GM19351 (cell line): Measurements from ENCODE around the gene TNRC6C.
A peak's percentile ranks its signal among the peaks of the same experiment; 100 is the strongest.

Experiments used
- ATAC-seq: cut with Tn5 transposase; IDR thresholded peaks from one replicate; pipeline ENCODE4 v1.9.1; 2021; ENCODE audit warnings: mild to moderate bottlenecking, moderate library complexity; ENCODE audit not compliant: unreplicated experiment

TNRC6C gene, protein sequence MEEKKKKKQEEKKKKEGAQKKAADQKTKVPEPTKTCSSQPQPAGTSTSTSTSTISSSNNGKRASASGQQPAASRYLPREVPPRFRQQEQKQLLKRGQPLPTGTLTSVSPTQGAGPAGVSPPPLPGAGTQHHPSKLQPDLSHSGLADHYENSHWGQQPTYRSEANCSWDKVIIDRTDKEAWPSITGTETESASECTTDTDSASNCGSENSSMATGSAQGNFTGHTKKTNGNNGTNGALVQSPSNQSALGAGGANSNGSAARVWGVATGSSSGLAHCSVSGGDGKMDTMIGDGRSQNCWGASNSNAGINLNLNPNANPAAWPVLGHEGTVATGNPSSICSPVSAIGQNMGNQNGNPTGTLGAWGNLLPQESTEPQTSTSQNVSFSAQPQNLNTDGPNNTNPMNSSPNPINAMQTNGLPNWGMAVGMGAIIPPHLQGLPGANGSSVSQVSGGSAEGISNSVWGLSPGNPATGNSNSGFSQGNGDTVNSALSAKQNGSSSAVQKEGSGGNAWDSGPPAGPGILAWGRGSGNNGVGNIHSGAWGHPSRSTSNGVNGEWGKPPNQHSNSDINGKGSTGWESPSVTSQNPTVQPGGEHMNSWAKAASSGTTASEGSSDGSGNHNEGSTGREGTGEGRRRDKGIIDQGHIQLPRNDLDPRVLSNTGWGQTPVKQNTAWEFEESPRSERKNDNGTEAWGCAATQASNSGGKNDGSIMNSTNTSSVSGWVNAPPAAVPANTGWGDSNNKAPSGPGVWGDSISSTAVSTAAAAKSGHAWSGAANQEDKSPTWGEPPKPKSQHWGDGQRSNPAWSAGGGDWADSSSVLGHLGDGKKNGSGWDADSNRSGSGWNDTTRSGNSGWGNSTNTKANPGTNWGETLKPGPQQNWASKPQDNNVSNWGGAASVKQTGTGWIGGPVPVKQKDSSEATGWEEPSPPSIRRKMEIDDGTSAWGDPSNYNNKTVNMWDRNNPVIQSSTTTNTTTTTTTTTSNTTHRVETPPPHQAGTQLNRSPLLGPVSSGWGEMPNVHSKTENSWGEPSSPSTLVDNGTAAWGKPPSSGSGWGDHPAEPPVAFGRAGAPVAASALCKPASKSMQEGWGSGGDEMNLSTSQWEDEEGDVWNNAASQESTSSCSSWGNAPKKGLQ (N-terminal part only)

DNA sequence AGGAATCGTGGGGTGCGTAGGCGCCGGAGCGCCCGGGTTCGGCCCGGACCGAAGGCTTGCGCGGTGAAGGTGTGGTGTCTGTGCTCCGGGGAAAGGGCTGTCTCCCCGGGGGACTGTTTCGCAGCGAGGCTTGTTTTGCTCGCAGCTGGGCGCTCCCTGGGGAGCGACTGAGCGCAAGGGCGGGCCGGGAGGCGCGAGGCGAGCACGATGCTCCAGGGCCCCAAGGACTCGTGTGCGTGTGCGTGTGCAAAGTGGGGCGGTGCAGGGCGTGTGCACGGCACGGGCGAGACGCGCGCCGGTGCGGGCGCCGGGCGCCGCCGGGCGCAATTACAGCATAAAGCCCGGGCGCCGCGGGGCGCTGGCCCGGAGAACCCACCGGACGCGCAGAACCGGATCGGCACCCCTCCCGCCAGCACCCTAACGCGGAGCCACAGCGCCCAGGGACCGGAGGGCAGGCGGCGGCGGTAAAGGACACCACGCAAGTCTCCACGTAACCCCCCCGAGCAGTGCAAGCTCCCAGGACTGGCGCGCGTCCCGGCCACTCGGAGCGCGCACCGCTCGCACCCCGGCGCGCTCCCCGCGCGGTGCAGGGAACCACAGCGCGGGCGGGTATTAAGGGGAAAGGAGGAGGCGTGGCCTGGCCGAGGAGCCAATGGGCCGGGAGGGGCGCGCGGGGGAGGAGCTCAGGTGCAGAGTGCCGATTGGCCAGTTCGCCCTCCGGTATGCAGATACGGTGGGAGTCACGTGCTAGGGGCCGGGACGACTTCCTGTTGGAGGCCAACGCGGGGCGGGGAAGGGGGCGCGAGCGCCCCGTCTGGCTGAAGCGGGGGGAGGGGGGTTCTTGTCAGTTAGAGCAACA, at the start of gene TNRC6C:
TNRC6C (plus strand) TSS at position 847 of the 859 bp plus-strand sequence. CDS start 45,504 bp downstream, outside the sequence.
- peak; percentile 91 for ATAC-seq

DNA sequence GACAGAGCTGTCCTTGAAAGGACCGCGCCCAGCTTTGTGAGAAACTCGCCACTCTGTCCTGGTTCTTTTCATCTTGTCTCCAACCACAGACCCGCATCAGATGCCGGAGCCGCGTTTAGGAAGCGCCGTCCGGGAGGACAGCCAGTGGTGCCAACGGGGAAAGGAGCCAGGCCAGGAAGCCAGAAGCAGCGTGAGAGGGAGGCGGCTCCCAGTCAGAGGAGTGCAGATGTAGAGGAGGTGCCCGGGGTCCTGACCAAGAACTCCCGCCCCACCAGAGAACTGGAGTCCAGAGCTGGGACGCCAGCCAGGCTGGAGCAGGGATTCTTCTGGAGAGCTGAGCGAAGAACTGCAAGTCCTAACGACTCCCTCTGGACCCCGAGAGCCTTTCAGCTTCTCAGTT, 49.3 kb upstream of the TNRC6C start:
- no peak for ATAC-seq

DNA sequence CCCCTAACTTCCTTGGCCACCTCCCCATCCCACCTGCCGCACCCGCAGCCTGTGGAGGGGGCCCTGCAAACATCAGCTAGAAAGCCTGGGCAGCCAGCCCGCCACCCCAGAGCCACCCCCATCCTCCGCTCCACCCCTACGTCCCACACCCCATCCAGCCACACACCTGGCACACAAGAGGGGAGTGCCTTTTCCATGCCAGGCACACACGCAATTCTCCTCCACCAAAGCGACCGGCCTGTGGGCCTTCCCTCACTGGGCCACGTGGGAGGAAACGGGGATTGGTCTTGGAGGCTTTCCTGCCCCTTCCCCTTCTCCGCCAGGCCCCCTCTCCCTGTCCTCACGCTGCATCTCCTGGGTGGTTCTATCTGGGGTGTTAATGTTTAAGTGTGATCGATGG, 48.7 kb upstream of the TNRC6C start:
- no peak for ATAC-seq

DNA sequence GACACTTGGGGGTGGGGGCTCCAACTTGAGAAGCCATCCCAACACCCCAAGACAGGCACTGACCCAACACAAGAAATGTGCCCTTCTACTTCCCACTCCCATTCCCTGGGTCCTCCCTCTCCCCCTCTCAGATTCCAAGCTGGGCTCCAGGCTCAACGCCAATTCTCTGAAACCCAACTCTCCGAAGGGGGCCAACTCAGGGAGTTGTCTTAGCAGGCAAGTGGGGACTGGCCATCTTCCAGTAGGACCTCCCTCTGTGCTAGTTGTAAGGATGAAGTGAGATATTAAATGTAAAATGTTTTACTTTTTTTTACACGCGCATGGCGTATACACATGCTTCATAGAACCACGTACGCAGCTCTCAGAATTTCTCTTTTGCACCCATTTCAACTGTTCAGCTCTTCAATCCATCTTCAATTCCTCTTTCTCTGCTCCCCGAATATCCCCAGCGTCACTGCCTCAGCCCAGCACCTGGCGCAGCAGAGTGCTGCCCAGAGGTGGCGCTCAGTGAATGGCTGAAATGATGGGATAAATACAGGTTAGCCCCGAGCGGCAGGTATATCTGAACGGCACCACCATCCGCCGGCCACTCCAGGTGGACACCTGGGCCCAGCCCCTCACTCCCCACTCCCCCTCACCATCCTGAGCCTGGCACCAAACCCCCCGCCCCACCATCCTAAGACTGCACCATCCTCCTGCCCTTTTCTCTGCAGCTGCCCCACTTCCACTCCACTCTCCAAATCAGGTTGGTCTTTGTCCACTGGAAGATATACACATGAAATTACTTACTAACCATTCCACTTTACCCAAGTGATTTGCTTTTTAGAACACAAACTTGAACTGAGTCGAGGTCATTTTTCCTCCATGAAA, 43.9 kb upstream of the TNRC6C start:
- ATAC-seq, result no peak

DNA sequence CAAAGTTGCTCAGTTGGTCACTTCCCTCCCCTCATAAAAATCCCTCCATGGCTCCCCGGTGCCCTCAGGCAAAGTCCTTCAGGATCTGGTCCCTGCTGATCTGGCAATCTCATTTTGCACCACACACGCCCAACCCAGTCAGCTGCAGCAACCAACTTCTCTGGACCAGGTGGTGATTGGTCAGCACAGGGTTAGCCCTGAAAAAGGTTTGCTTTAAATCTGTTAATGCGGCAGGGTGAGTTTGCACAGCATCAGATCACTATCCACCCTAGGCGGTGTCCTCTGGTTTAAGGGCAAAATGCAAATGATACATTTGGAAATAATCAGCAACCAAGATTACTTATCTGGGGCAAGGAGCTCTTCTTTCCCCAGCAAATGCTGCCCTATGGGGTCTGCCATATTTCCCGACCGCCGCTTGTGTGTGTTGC, 42.9 kb upstream of the TNRC6C start:
- ATAC-seq, result no peak

DNA sequence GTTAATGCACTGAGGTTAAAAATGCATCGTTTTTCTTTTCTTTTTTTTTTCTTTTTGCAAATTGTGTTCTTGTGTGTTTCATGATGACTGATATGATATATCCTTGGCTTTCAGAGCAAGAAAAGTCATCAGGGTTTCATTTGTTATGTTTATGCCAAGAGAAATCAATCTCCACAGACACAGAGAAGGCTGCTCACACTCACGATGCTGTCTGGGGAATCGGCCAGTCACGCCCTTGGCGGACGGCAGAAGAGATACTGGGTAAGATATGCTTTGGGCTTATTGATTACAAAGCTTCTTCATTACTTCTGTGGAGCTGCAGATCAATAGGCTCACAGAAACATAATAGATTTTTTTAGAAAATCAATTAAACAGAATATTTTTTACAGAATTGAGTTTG, 42.2 kb upstream of the TNRC6C start:
- no peak for ATAC-seq

DNA sequence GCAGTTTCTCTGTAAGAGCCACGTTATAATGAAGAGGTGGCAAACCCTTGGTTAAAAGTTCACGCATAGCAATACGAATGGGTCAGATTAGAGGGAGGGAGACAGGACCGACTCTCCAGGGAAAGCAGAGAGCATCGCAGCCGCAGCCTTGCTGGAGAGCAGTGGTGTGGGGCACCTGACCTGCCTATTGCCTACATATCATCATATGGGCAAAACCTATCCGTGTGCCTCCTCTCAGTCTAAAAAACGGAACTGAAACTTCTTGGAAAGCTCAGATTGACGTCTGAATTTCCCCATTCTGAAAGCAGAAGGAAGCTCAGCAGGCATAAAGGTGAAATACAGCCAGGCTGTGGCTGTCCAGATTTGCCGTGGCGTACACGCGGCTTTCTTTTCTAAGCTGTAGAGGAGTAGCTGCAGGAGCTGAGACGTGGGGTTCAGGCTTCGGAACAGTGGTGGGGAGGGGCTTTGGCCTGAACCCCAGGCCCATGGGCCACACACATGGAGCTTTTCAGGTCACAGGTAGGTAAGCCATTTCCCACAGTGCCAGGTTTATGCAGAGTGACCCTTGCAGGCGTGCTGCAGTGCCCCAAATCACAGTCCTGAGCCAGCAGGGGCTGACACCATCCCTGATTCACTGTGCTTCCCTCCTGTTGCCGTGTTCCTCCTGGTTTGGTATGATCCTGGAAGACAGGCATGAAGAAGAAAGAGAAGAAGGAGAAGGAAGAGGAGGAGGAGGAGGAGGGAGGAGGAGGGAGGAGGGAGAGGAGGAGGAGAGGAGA, 41.6 kb upstream of the TNRC6C start:
- ATAC-seq, result no peak

DNA sequence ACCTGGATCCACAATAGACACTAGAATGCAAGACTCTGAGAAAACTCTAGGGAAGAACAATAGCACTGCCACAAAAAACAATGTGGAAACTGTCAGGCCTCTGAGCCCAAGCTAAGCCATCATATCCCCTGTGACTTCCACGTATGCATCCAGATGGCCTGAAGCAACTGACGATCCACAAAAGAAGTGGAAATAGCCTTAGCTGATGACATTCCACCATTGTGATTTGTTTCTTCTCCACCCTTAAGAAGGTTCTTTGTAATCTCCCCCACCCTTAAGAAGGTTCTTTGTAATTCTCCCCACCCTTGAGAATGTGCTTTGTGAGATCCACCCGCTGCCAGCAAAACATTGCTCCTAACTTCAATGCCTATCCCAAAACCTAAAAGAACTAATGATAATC, 39.2 kb upstream of the TNRC6C start:
- ATAC-seq, result no peak

DNA sequence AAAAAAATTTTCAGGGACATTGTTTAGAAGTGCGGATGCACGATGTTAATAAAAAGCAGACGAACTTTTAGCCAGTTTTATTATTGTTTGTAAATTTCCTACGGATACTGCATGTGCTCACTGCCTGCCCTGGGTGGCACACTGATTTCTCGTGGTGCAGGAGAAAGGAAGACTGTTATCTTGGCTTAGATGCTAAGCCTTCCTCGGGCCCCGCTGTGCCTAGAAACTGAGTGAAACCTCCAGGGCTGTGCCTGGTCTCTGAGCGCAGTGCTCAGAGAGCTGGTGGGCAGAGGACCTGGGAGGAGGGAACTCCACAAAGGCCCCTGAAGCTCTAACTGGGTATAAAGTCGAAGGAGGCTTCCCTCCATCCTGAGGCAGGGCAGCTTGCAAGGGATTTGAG, 35.4 kb upstream of the TNRC6C start:
- no peak for ATAC-seq

DNA sequence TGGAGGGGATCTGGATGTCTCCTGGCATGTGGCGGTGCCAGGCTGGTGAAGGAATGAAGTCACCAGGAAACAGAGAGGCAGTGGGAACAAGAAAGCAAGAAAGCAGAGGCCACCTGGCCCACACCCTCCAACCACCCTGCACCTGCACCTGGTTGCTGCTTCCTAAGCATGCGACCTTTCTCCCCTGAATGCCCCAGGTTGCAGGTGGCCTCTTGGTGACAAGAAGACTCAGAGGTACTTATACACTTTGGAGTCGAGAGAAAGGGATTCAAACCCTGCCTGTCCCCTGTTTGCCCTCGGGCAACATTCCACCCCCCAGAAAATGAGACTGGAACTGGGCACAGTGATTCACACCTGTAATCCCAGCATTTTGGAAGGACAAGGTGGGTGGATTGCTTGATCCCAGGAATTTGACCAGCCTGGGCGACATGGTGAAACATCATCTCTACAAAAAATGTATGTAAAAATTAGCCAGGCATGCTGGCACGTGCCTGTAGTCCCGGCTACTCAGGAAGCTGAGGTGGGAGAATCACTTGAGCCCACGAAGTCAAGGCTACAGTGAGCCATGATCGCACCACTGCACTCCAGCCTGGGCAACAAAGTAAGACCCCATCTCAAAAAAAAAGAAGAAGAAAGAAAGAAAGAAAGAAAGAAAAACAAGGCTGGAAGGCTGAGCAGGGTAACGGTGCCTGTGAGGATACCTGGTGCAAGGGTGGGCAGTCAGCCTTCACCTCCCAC, 34.6 kb upstream of the TNRC6C start:
- ATAC-seq, result no peak

DNA sequence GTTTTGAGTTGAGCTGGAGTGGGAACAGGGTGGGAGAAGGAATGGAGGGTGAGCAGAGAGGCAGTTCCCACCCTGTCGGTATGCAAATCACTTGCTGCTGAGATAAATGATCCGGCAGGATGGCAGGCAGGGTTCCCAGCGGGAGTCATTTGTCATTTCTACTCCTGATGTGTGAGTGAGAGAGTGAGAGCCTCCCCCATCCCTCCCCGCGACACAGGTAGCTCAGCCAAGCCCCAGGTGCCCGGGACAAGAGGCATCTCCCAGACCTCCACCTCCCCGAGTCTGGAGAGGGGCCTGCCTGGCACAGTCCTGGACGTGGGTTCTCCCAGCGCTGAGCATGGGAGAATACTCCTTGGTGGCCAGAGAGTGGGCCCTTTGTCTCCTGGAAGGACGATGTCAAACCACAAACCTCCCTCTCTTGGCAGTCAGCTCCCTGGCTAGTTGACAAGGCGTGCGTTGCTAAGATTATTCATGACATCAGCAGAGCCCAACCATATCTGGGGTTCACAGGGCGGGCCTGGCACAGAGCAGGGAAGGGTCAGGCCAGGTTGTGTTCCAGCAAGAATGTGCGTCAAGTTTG, 33.7 kb upstream of the TNRC6C start:
- no peak for ATAC-seq

DNA sequence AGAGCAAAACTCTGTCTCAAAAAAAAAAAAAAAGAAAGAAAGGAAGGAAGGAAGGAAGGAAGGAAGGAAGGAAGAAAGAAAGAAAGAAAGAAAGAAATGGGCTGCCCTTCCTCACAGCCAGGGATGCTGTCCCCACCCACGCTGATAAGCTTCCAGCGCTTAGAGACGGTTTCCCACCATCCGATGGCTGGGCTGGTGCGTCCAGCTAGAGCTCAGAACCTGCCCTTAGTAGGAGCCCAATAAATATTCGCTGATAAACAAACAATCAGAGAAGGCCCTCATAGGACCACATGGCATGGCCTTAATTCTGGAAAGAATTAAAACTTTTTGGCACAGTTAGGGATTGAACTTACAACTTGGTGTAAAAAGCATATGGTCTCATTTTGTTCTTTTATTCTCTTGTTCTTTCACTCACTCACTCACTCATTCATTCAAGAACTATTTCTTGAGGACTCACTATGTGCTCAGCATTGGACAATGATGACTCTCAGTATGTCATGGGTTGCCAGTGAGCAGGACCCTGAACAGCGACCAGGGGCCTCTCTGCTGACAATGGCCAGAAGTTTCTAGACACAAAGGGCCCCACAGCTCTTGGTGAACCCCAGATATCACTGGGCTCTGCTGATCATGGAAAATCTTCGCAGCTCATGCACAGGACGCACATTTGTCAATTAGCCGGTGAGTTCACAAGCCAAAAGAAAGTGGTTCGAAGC, 32.5 kb upstream of the TNRC6C start:
- no peak for ATAC-seq

DNA sequence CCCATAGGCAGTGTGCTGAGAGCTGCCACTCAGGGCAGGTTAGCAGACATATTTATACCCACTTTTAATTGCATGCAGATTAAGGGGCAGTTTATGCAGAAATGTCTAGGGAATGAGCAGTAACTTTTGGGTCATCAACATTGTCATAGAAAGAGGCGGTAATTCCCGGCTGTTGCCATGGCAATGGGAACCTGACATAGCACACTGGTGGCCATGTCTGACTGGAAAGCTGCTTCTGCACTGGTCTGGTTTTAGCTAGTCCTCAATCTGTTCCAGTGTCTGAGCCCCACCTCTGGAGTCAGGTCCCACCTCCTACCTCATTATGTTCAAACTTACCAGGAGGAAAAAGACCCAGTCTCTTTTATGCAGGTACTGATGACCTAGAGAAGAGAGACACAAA, 31.5 kb upstream of the TNRC6C start:
- no peak for ATAC-seq

DNA sequence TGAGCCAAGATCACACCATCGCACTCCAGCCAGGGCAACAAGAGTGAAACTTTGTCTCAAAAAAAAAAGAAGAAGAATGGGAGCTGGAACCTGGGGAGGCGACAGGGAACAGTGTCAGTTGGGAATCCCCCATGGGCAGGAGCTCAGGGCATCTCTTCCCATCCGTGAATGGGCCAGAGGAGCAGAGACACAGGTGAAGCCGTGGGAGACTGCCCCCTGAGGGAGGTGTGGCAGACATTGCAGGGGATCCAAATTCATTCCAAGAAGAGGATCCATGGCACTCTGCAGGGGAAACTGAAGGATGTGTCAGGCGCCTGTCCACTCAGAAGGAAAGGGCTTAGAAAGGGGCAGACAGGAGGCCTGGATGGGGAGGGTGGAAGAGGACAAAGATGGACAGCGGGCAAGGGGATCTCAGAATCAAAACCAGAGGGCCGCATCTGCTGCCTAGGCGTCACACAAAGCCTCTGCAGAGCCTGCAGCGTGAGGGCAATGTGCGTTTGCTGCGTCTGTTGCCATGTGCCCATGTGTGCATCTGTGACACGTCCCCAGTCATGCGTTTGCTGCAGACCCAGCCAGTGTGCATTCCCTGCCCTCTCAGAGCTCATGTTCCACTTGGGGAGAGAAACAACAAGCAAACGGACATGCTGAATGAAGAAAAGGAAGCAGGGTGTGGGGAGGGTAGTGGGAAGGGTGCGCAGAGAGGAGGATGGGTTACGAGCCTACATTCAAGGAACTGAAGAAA, 30.6 kb upstream of the TNRC6C start:
- ATAC-seq, result no peak

DNA sequence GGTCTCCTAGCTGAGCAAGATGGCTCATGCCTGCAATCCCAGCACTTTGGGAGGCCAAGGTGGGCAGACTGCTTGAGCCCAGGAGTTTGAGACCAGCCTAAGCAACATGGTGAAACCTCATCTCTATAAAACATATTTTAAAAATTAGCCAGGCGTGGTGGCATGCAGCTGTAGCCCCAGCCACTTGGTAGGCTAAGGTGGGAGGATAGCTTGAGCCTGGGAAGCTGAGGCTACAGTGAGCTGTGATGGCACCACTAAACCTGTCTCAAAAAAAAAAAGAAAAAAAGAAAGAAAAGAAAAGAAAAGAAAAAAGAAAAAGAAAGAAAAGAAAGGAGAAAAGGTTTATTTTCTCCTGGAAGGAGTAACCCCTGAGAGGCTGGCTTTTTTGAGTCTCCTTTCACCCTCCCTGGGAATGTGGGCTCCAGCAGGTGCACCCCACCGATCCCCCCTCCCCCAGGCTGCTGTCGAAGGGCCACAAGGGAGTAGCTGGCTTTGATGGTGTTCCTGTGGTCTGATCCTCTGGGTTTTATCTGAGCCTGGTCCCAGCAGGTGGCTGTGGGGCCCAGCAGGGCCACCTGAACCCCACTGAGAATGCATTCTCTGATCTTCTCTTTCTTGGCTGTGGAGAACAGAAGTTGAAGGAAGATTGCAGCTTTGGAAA, 29.9 kb upstream of the TNRC6C start:
- ATAC-seq, result no peak

DNA sequence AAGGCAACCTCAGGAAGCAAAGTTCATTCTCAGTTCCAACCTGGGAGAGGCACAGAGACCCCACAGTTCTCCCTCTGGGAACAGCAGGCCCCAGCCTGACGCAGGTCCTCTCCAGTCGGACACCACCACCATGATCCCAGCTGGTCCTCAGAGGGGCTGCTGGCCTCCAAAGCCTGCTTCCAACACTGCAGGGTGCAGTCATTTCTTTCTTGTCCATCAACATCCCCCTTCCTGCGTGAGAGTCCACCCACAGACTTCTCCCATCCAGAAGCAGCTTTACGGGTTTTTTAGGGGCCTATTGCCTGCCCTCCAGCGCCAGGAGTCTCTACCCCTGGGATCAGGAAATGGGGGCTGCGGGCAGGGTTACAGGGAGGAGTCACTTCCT, 29.3 kb upstream of the TNRC6C start:
- ATAC-seq, result no peak
